B cell (primary cell): Measurements from ENCODE around the gene GRK1. TPM values are rescaled to one million over a fixed set of nuclear protein-coding genes. Genes with fewer than 3 reads are reported as not detected.

Experiments used
- ATAC-seq: fragments of 200-7000 bp; cut with Tn5 transposase; one replicate; pipeline ENCODE4 v1.10.0; 2021; ENCODE audit warnings: low read depth, mild to moderate bottlenecking, moderate number of reproducible peaks, moderate library complexity
- CTCF ChIA-PET: fragments of 350-600 bp; sonication (Branson Sonifier 250); formaldehyde crosslinking; loops from one replicate; lab custom pipeline; 2021; ENCODE audit warnings: antibody characterized with exemption, inconsistent platforms; lab: Charles Lee
- POLR2A ChIA-PET: fragments of 350-600 bp; sonication (Branson Sonifier 250); formaldehyde crosslinking; loops from one replicate; lab custom pipeline; 2021; ENCODE audit warnings: antibody characterized with exemption; lab: Charles Lee
- DNase-seq: peaks from one replicate; pipeline ENCODE4 v3.0.0; 2013
- H2AFZ ChIP-seq: 2 replicates; pipeline ENCODE4 v1.6.1; 2012; ENCODE audit warnings: mild to moderate bottlenecking, low read depth, low read length; ENCODE audit not compliant: insufficient read depth, poor library complexity, severe bottlenecking
- H3K27ac ChIP-seq, 2 donors: 1 replicate in 1 of 2; 2 replicates in 1 of 2; pipeline ENCODE4 v1.5.1; 2012 to 2013; ENCODE audit warnings: low read length in 2 of 2, mild to moderate bottlenecking in 2 of 2, moderate library complexity in 1 of 2
- H3K27me3 ChIP-seq, 4 experiments: fragments of 200-600 bp in 1 of 4; sonication (generic) in 1 of 4; replicated peaks in 1 of 4; 1 replicate in 2 of 4; 2 replicates in 2 of 4; pipeline versions ENCODE4 v1.6.1 to v1.7.0; 2013 to 2016; ENCODE audit warnings: low read length in 3 of 4, mild to moderate bottlenecking in 2 of 4, mixed read lengths in 1 of 4, moderate library complexity in 1 of 4; ENCODE audit not compliant: insufficient read depth in 4 of 4, control insufficient read depth in 3 of 4; ENCODE audit errors: control extremely low read depth in 1 of 4
- H3K36me3 ChIP-seq, 2 experiments: replicated peaks in 1 of 2; 1 replicate in 1 of 2; 2 replicates in 1 of 2; pipeline versions ENCODE4 v1.6.1 to v1.7.1; 2013; ENCODE audit warnings: low read length in 1 of 2; ENCODE audit not compliant: insufficient read depth in 2 of 2, control insufficient read depth in 1 of 2; ENCODE audit errors: control extremely low read depth in 1 of 2, extremely low read depth in 1 of 2
- H3K4me1 ChIP-seq, 2 donors: fragments of 200-600 bp in 1 of 2; sonication (generic) in 1 of 2; 1 replicate in 1 of 2; 2 replicates in 1 of 2; pipeline versions ENCODE4 v1.5.1 to v1.6.1; 2013 to 2017; ENCODE audit warnings: low read length in 2 of 2; ENCODE audit not compliant: control insufficient read depth in 2 of 2, insufficient read depth in 2 of 2
- H3K4me2 ChIP-seq: replicated peaks from 2 replicates; pipeline ENCODE3; 2012; ENCODE audit warnings: mild to moderate bottlenecking, low read depth, low read length; ENCODE audit not compliant: poor library complexity, severe bottlenecking
- H3K4me3 ChIP-seq, 5 experiments: fragments of 200-600 bp in 1 of 5; sonication (generic) in 1 of 5; 1 replicate in 3 of 5; 2 replicates in 2 of 5; pipeline versions ENCODE4 v1.5.1 to v1.7.0; 2011 to 2016; ENCODE audit warnings: low read length in 4 of 5, mild to moderate bottlenecking in 4 of 5, low read depth in 2 of 5, control low read depth in 1 of 5, moderate library complexity in 1 of 5; ENCODE audit not compliant: insufficient read depth in 1 of 5; ENCODE audit errors: control extremely low read depth in 1 of 5, extremely low read depth in 1 of 5
- H3K79me2 ChIP-seq: fragments of 200-600 bp; sonication (generic); one replicate; pipeline ENCODE4 v1.6.0; 2016; ENCODE audit warnings: low read length; ENCODE audit not compliant: control insufficient read depth, insufficient read depth
- H3K9ac ChIP-seq: fragments of 200-600 bp; sonication (generic); 2 replicates; pipeline ENCODE4 v1.6.1; 2017; ENCODE audit warnings: mild to moderate bottlenecking, low read length, moderate library complexity
- H3K9me3 ChIP-seq, 3 donors: one replicate each; pipeline versions ENCODE4 v1.6.1 to v1.7.1; 2013; ENCODE audit warnings: low read length in 2 of 3; ENCODE audit not compliant: control insufficient read depth in 2 of 3, insufficient read depth in 1 of 3; ENCODE audit errors: control extremely low read depth in 1 of 3
- H4K20me1 ChIP-seq: 2 replicates; pipeline ENCODE4 v1.6.0; 2012; ENCODE audit warnings: mild to moderate bottlenecking, low read length; ENCODE audit not compliant: insufficient read depth, control insufficient read depth, poor library complexity, severe bottlenecking
- H3K27ac Mint-ChIP-seq: one replicate; pipeline ENCODE4 v1.8.0; 2021; ENCODE audit warnings: mixed read lengths
- H3K27me3 Mint-ChIP-seq: one replicate; pipeline ENCODE4 v1.8.0; 2021; ENCODE audit warnings: mixed read lengths
- H3K4me1 Mint-ChIP-seq: one replicate; pipeline ENCODE4 v1.8.0; 2021; ENCODE audit warnings: mixed read lengths
- H3K4me3 Mint-ChIP-seq: one replicate; pipeline ENCODE4 v1.8.0; 2021; ENCODE audit warnings: mixed read lengths
- H3K9me3 Mint-ChIP-seq: one replicate; pipeline ENCODE4 v1.8.0; 2022; ENCODE audit warnings: mixed read lengths; ENCODE audit not compliant: insufficient read depth
- EZH2 ChIP-seq: IDR thresholded peaks from 2 replicates; pipeline ENCODE4 v1.6.1; 2012; ENCODE audit warnings: borderline replicate concordance, low read depth, mild to moderate bottlenecking, moderate library complexity, low read length; ENCODE audit not compliant: insufficient read depth, poor library complexity, severe bottlenecking
- WGBS: methylation state at CpG from one replicate; pipeline ENCODE4 v1.1.5; 2013; ENCODE audit warnings: missing lambda C conversion rate; ENCODE audit not compliant: insufficient coverage; 5-methylcytosine and 5-hydroxymethylcytosine counted together
- intact Hi-C: fragments of 100-400 bp; cut with micrococcal nuclease; formaldehyde crosslinking; loops from one replicate; pipeline ENCODE4 v1.10.0; 2022
- polyA plus RNA-seq: library from polyadenylated mRNA; depleted of rRNA; stranded (reverse); fragments of >200 nt; gene quantifications from 2 replicates; pipeline ENCODE4 v1.2.3, GENCODE V29; 2012
- total RNA-seq, 2 donors: library from RNA; stranded (reverse); fragments of 120-200 nt in 1 of 2; gene quantifications; 1 replicate in 1 of 2; 2 replicates in 1 of 2; pipeline versions ENCODE4 v1.2.3 to v1.2.4, GENCODE V29; 2013 to 2022
- TF ChIP-seq, protein P1 (sequence below): fragments of 200-600 bp; IDR thresholded peaks from one replicate; pipeline ENCODE4 v1.8.0; 2022; ENCODE audit warnings: antibody characterized with exemption, mild to moderate bottlenecking

GRK1 gene
- total and polyA plus RNA-seq, 2 donors (not counting 1 experiment from before 2014, with no cell fraction given) = not detected

DNA sequence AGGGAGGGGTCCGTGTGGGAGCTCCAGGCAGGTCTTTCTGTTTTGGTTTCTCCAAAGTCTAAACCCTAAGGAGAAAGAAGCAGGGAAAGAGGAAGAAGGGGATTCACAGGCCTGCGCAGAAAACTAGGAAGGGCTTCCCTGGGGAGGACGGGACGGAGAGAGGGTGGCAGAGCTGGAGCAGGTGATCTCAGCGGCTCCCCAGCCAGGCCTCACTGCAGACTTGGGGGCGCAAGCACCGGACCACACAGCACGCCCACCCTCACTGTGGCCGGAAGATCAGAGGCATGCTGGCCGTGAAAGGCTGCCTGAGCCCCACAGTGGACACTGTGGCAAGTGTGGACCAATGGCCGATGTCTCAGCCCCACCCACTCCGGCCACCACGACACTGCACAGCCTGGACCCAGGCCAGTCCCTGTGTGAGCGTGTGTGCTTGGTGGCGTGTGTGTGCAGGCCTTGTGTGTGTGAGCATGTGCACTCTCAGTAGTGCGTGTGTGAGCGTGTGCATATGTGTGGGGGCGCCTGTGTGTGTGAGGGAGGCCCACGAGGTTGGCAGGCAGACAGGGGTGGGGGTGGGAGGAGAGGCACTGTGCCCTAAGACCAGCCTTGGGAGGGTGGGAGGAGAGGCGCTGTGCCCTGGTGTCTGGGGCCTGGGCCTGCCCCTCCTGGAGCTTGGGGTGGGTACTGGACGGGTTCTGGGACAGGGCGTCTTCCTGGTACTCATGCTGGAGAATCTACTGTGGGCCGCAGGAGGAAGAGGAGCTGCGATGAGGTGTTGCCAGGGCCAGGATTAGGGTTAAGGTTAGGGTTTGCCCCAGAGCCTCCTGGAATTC, 76.6 kb downstream of the GRK1 start:
- H3K27ac Mint-ChIP-seq = no peak overlapping the region
- Histone ChIP-seq H3K4me3 (no peak overlapping the region), H3K9ac (no peak overlapping the region), H3K27ac (no peak overlapping the region), H3K36me3 (no peaks in the 10 kb centered on the region), H3K4me1 (peaks cover 17 to 18% of the 10 kb centered on the region in 2 donors), H3K4me2 (no peak overlapping the region), H4K20me1 (no peaks in the 10 kb centered on the region), H3K9me3 (peaks cover 0 to 16% (median 0%) of the 10 kb centered on the region in 3 donors), H3K27me3 (peaks cover 0 to 43% (median 15%) of the 10 kb centered on the region in 4 experiments), H3K79me2 (no peaks in the 10 kb centered on the region), H2AFZ (no peak overlapping the region)
- H3K4me3 Mint-ChIP-seq = no peak overlapping the region
- ATAC-seq (no peak), DNase-seq (no peak)
- peaks cover 11% of the 10 kb centered on the region for H3K4me1 Mint-ChIP-seq
- intact Hi-C loops = no loop called here
- peaks cover 17% of the 10 kb centered on the region for H3K27me3 Mint-ChIP-seq
- CTCF ChIA-PET = interaction anchor here (1.3 kb wide), 1 partner anchor 15 kb away, joined by 6 read pairs; the partner anchor contains the start of gene TMEM255B
- POLR2A ChIA-PET = no interaction called here
- no peaks in the 10 kb centered on the region for H3K9me3 Mint-ChIP-seq
- TF ChIP-seq EZH2 = no peak
- TF ChIP-seq, protein P1, sequence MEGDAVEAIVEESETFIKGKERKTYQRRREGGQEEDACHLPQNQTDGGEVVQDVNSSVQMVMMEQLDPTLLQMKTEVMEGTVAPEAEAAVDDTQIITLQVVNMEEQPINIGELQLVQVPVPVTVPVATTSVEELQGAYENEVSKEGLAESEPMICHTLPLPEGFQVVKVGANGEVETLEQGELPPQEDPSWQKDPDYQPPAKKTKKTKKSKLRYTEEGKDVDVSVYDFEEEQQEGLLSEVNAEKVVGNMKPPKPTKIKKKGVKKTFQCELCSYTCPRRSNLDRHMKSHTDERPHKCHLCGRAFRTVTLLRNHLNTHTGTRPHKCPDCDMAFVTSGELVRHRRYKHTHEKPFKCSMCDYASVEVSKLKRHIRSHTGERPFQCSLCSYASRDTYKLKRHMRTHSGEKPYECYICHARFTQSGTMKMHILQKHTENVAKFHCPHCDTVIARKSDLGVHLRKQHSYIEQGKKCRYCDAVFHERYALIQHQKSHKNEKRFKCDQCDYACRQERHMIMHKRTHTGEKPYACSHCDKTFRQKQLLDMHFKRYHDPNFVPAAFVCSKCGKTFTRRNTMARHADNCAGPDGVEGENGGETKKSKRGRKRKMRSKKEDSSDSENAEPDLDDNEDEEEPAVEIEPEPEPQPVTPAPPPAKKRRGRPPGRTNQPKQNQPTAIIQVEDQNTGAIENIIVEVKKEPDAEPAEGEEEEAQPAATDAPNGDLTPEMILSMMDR = no peak
- 91% methylated on average over 24 of the region's 24 CpGs for whole genome bisulfite sequencing
